GM19193 (cell line): ENCODE results near the gene NEURL3.

Experiments used
- POLR2A ChIP-seq: IDR thresholded peaks from 4 replicates; pipeline ENCODE4 v1.6.1; 2011; ENCODE audit not compliant: insufficient read depth, insufficient read length; ENCODE audit errors: extremely low read depth

NEURL3 gene, protein sequence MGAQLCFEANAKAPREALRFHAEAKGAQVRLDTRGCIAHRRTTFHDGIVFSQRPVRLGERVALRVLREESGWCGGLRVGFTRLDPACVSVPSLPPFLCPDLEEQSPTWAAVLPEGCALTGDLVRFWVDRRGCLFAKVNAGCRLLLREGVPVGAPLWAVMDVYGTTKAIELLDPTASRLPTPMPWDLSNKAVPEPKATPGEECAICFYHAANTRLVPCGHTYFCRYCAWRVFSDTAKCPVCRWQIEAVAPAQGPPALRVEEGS

GRCh38 chr2:96505231-96505889, at the start of gene NEURL3:
TSS of gene NEURL3 (minus strand) at chr2:96505357. CDS start at chr2:96505286, 71 bp downstream.
- TF ChIP-seq POLR2A: no peak

- peak; percentile 46 for TF ChIP-seq POLR2A
Measured at GRCh38 chr2:96554293-96555145, 49.4 kb upstream of the NEURL3 start.

GRCh38 chr2:96553176-96553956, 48.2 kb upstream of the NEURL3 start:
- TF ChIP-seq POLR2A: no peak

- TF ChIP-seq POLR2A: peak; percentile 29
Measured at GRCh38 chr2:96552315-96553175, 47.4 kb upstream of the NEURL3 start.

- TF ChIP-seq POLR2A: no peak
Measured at GRCh38 chr2:96551605-96552314, 46.6 kb upstream of the NEURL3 start.

- no peak for TF ChIP-seq POLR2A
Measured at GRCh38 chr2:96550787-96551604, 45.8 kb upstream of the NEURL3 start.

DNA sequence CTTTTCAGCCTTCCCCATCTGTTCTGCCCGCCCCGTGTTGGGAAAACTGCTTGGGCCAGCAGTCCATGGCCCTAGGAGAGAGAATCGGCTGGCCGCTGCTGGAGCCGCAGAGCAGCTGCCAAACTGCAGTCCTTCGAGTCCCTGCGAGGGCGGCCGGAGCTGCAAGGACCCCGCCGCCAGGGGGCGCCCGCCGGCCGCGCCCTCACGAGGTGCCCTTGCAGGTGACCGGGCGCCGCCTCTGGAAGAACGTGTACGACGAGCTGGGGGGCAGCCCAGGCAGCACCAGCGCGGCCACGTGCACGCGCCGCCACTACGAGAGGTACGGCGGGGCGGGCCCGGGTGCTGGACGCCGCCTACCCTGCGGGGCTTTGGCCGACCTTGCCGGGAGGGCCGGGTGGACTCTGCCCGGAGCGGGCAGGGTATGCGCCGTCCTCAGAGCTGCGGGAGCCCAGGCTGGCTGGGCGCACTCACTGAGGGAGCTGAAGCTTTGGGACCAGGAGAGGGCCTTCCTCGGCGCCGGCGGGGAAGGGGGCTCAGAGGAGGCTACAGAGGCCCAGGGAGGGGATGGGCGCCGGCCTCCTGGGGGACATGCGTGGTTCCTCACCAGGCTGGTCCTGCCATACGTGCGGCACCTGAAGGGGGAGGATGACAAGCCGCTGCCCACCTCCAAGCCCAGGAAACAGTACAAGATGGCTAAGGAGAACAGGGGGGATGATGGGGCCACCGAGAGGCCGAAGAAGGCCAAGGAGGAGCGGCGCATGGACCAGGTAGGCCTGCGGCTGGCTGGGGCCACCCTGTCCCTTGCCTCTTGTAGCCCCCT, 45.0 kb upstream of the NEURL3 start:
- TF ChIP-seq POLR2A: no peak

DNA sequence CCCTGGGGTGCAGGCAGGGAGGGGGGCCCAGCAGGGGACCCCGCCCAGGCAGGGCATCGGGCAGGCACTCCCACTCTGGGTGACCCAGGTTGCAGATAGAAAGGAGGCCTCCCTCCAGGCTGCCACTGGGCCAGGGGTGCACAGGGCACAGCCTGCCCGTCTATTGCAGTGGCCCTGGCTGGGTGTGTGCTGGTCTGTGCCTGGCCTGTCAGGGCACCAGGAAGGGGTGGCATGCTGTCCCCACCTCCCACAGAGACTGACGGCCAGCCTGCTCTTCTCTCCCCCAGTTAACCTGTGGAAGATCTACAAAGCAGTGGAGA, 44.3 kb upstream of the NEURL3 start:
- no peak for TF ChIP-seq POLR2A

DNA sequence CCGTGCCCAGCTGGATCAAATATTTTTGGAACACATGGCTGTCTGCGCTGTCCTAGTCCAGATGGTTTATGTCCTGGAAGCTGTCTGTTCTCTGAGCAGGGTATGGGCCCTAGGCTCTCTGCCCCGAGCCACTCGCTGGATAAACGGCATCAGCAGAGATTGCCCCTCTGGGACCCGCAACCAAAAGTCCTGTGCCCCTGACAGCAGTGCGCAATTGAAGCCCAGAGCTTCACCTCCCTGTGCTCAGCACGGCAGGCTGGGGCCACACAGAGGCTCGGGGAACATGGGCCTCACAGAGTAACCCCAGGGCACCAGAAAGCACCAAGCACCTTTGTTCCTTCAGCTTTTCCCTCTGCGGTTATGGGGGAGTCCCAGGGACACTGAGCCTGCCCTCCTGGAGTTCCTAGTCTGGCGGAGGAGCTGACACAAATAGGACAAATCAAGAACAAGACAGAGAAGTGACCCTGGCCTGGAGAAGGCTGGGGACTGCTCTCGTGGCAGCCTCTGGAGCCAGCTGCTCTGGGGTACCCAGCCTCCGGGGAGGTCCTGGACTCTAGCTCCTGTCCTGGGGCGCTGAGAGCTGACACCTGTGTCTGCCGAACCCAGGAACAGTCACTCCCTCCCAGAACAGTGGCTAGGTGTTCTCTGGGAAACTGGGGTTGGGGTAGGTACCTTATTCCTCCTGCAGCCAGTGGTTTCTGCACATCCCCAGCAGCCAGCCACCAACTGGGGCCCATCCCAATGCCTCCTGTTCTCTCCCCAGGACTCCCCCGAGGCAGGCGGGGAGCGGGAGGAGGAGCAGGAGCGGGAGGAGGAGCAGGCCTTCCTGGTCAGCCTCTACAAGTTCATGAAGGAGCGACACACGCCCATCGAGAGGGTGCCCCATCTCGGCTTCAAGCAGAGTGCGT, 43.7 kb upstream of the NEURL3 start:
- no peak for TF ChIP-seq POLR2A

DNA sequence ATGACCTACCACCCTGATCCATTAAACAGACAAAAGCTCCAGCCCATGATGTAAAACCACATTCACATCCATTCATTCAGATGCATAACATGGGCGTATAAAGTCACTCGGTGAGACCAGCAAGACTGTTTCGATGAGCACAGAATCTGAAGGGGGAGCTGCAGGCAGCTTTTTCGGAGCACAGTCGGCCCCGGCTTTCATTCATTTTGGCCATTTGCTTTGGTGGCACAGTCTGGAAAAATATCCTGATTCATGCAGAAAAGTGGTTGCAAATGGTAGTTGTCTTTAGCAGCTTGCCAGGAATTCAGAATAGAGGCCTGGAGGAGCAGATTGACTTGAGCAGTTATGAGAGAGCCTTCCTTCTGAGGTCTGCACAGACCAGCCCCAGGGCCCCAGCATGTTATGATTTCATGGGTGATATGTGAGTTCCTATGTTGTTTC, 42.6 kb upstream of the NEURL3 start:
- no peak for TF ChIP-seq POLR2A

GRCh38 chr2:96547203-96547641, 42.1 kb upstream of the NEURL3 start:
- TF ChIP-seq POLR2A: no peak
